K562 (cell line): ENCODE measurements around the gene SIGLEC6. TPM values are rescaled to one million over a fixed set of nuclear protein-coding genes. Genes with fewer than 3 reads are reported as not detected.

ENCODE experiments used
- ATAC-seq: fragments of 200-7000 bp; cut with Tn5 transposase; 3 replicates; pipeline ENCODE4 v1.9.1; 2020; ENCODE audit warnings: moderate library complexity
- BruUV-seq: library from RNA; stranded (reverse); fragments of 400-500 nt; replicated peaks from 2 replicates; lab custom pipeline; 2021; lab: Mats Ljungman, UMichigan
- CTCF ChIA-PET: fragments of 300-600 bp; formaldehyde crosslinking; extraction: SDS; loops from one replicate; lab custom pipeline; 2021; ENCODE audit warnings: low intra/inter-chr PET ratio; lab: Yijun Ruan, JAX
- POLR2A ChIA-PET: fragments of 300-600, 350-650 bp; sonication (Branson Sonifier 250); formaldehyde crosslinking; extraction: SDS; loops from one replicate; lab custom pipeline; 2021; ENCODE audit warnings: antibody characterized with exemption, inconsistent platforms; lab: Yijun Ruan, JAX
- DNase-seq, 4 experiments: peaks; one replicate each; pipeline versions ENCODE4 v3.0.0 to v3.0.0-alpha.2; 2011 to 2018; ENCODE audit warnings: low spot score in 3 of 4, mixed read lengths in 3 of 4; ENCODE audit errors: extremely low read depth in 1 of 4
- FAIRE-seq: peaks from 2 replicates; lab custom pipeline; 2011; peaks lifted over from hg19 to GRCh38; lab: Jason Lieb, UNC
- H2AFZ ChIP-seq: 2 replicates; pipeline ENCODE4 v1.6.0; 2011; ENCODE audit warnings: low read depth, low read length, control low read depth, inconsistent platforms
- H3K27ac ChIP-seq: fragments of 200-600 bp; 3 replicates; pipeline ENCODE4 v1.8.0; 2011; ENCODE audit warnings: low read depth, mild to moderate bottlenecking, control low read depth, inconsistent platforms, low read length, moderate library complexity, mixed read lengths; ENCODE audit errors: extremely low read depth
- H3K27me3 ChIP-seq, 2 experiments: fragments of 300-600 bp in 1 of 2; 2 replicates in 1 of 2; 3 replicates in 1 of 2; pipeline versions ENCODE4 v1.6.0 to v1.8.0; 2011; ENCODE audit warnings: inconsistent platforms in 2 of 2, low read length in 2 of 2, mild to moderate bottlenecking in 1 of 2, mixed read lengths in 1 of 2, moderate library complexity in 1 of 2; ENCODE audit not compliant: control insufficient read depth in 2 of 2, insufficient read depth in 2 of 2
- H3K36me3 ChIP-seq: fragments of 300-600 bp; 3 replicates; pipeline ENCODE4 v1.8.0; 2011; ENCODE audit warnings: mild to moderate bottlenecking, low read length, inconsistent platforms; ENCODE audit not compliant: control insufficient read depth, insufficient read depth
- H3K4me1 ChIP-seq, 2 experiments: fragments of 200-600 bp in 1 of 2; replicated peaks in 1 of 2; 2 replicates in 1 of 2; 3 replicates in 1 of 2; pipeline versions ENCODE4 v1.5.1 to v1.8.0; 2011; ENCODE audit warnings: inconsistent platforms in 2 of 2, low read length in 2 of 2, mild to moderate bottlenecking in 1 of 2, mixed read lengths in 1 of 2, moderate library complexity in 1 of 2; ENCODE audit not compliant: control insufficient read depth in 2 of 2, insufficient read depth in 2 of 2
- H3K4me2 ChIP-seq: 2 replicates; pipeline ENCODE4 v1.6.1; 2011; ENCODE audit warnings: low read length, control low read depth, inconsistent platforms, mixed read lengths; ENCODE audit not compliant: insufficient read depth
- H3K4me3 ChIP-seq: fragments of 200-600 bp; sonication (generic), shearing (Covaris generic); 2 replicates; pipeline ENCODE4 v1.5.1; 2016; ENCODE audit warnings: control low read depth, inconsistent platforms
- H3K79me2 ChIP-seq: fragments of 200-600 bp; 3 replicates; pipeline ENCODE4 v1.8.0; 2011; ENCODE audit warnings: low read length, inconsistent platforms; ENCODE audit not compliant: control insufficient read depth, insufficient read depth
- H3K9ac ChIP-seq, 2 experiments: 2 replicates each; pipeline versions ENCODE4 v1.6.0 to v1.6.1; 2011; ENCODE audit warnings: low read depth in 2 of 2, low read length in 2 of 2, control low read depth in 1 of 2, inconsistent platforms in 1 of 2, mild to moderate bottlenecking in 1 of 2, mixed read lengths in 1 of 2; ENCODE audit not compliant: insufficient read depth in 1 of 2
- H3K9me1 ChIP-seq: one replicate; pipeline ENCODE4 v1.6.0; 2011; ENCODE audit warnings: inconsistent platforms, mild to moderate bottlenecking, low read length, moderate library complexity; ENCODE audit not compliant: control insufficient read depth, insufficient read depth
- H3K9me3 ChIP-seq: replicated peaks from 2 replicates; pipeline ENCODE4 v1.5.1; 2011; ENCODE audit warnings: low read depth, low read length, inconsistent platforms; ENCODE audit not compliant: control insufficient read depth, insufficient read depth
- H4K20me1 ChIP-seq: replicated peaks from 2 replicates; pipeline ENCODE4 v1.6.1; 2011; ENCODE audit warnings: low read length, inconsistent platforms, mixed read lengths; ENCODE audit not compliant: control insufficient read depth, insufficient read depth
- BACH1 ChIP-seq: fragments of 200-800 bp; sonication (Bioruptor generic); IDR thresholded peaks from 2 replicates; pipeline ENCODE4 v1.6.1; 2016; ENCODE audit warnings: missing genetic modification characterization, missing compliant biosample characterization
- CEBPB ChIP-seq: fragments of 450-650 bp; IDR thresholded peaks from 2 replicates; pipeline ENCODE4 v1.6.1; 2016; ENCODE audit warnings: missing genetic modification characterization, missing compliant biosample characterization
- CEBPG ChIP-seq, 3 experiments: fragments of 200-800 bp in 1 of 3; sonication (Bioruptor generic) in 1 of 3; sonication (generic) in 1 of 3; formaldehyde crosslinking in 1 of 3; IDR thresholded peaks in 2 of 3; conservative IDR thresholded peaks in 1 of 3; 2 replicates each; pipeline versions ENCODE4 v1.6.1 to v1.8.0; 2016 to 2022; ENCODE audit warnings: missing compliant biosample characterization in 2 of 3, missing genetic modification characterization in 2 of 3, mild to moderate bottlenecking in 1 of 3, missing genetic modification reagents in 1 of 3
- EHMT2 ChIP-seq: fragments of 450-650 bp; IDR thresholded peaks from 2 replicates; pipeline ENCODE4 v1.6.1; 2018; ENCODE audit warnings: antibody characterized with exemption
- ELF2 ChIP-seq: fragments of 250-450 bp; sonication (Bioruptor Pico); IDR thresholded peaks from 2 replicates; pipeline ENCODE4 v1.5.0; 2021; ENCODE audit warnings: mild to moderate bottlenecking
- FOSL1 ChIP-seq: fragments of 200-800 bp; sonication (Bioruptor generic); conservative IDR thresholded peaks from 2 replicates; pipeline ENCODE4 v1.6.1; 2016; ENCODE audit warnings: missing genetic modification characterization, missing compliant biosample characterization
- ILF3 ChIP-seq: fragments of 450-650 bp; IDR thresholded peaks from 2 replicates; pipeline ENCODE4 v1.6.1; 2018; ENCODE audit warnings: antibody characterized with exemption, mild to moderate bottlenecking, moderate library complexity, borderline replicate concordance
- SMAD4 ChIP-seq: fragments of 250-450 bp; sonication (Bioruptor Pico); conservative IDR thresholded peaks from 2 replicates; pipeline ENCODE4 v1.8.0; 2021; ENCODE audit warnings: inconsistent platforms, mild to moderate bottlenecking, moderate library complexity
- WGBS: fragments of 100-300 bp; shearing (Covaris generic); methylation state at CpG from one replicate; pipeline ENCODE4 v1.1.6; 2016; ENCODE audit warnings: low coverage, mixed read lengths; ENCODE audit not compliant: insufficient coverage; ENCODE audit errors: missing lambda C conversion rate; 5-methylcytosine and 5-hydroxymethylcytosine counted together
- in situ Hi-C: fragments of 300-500 bp; cut with MboI; formaldehyde crosslinking; loops from 4 replicates; pipeline ENCODE4 v1.15.0; 2018; ENCODE audit warnings: inconsistent platforms, mixed read lengths
- intact Hi-C: fragments of 100-400 bp; cut with micrococcal nuclease; formaldehyde crosslinking; loops from 2 replicates; pipeline ENCODE4 v1.14.2; 2022
- polyA plus RNA-seq, 8 experiments: library from polyadenylated mRNA; depleted of rRNA in 4 of 8; stranded (reverse) in 5 of 8; unstranded in 3 of 8; fragments of >200 nt; fragmentation: Nextera tagmentation in 2 of 8; fragmentation: Illumina TruSeq in 1 of 8; extraction: Ambion mirVana in 2 of 8; extraction: Trizol in 1 of 8; gene quantifications; 2 replicates each; pipeline versions ENCODE4 v1.2.1 to v1.2.3, GENCODE V29; 2011 to 2014; ENCODE audit warnings: inconsistent platforms in 1 of 8, missing spikeins in 1 of 8
- total RNA-seq, 7 experiments: library from RNA; depleted of rRNA in 6 of 7; stranded (reverse); fragments of >200 nt in 6 of 7; fragmentation: Illumina TruSeq in 2 of 7; extraction: Trizol in 2 of 7; gene quantifications; 2 replicates each; pipeline versions ENCODE4 v1.2.1 to v1.2.3, GENCODE V29; 2011 to 2021; ENCODE audit warnings: low replicate concordance in 1 of 7
- TF ChIP-seq, protein P1 (sequence below): fragments of 200-800 bp; sonication (Bioruptor generic); IDR thresholded peaks from 2 replicates; pipeline ENCODE4 v1.6.1; 2017; ENCODE audit warnings: missing genetic modification characterization, missing compliant biosample characterization

Gene SIGLEC6
- total and polyA plus RNA-seq, 9 of the 15 experiments (the other 6 are each of a cell fraction or from before 2014, with no cell fraction given): 0.03 to 17.5 (median 0.71) TPM

DNA sequence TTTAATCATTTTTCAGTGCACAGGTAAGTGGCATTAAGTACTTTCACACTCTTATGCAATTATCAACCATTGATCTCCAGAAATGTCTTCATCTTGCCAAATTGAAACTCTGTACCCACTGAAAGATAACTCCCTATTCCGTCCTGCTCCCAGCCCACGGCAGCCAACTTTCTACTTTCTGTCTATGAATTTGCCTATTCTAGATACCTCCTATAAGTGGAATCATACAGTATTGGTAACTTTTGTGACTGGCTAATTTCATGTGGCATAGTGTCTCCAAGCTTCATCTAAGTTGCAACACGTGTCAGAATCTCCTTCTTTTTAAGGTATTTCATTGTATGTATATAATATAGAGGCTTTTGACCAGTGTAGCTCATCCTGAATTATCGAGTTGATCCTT lies 58.9 kb downstream of the SIGLEC6 start:
- Histone ChIP-seq H3K27ac (no peak overlapping the region), H3K4me2 (no peak overlapping the region)
- no peak for ATAC-seq
- TF ChIP-seq, protein P1, sequence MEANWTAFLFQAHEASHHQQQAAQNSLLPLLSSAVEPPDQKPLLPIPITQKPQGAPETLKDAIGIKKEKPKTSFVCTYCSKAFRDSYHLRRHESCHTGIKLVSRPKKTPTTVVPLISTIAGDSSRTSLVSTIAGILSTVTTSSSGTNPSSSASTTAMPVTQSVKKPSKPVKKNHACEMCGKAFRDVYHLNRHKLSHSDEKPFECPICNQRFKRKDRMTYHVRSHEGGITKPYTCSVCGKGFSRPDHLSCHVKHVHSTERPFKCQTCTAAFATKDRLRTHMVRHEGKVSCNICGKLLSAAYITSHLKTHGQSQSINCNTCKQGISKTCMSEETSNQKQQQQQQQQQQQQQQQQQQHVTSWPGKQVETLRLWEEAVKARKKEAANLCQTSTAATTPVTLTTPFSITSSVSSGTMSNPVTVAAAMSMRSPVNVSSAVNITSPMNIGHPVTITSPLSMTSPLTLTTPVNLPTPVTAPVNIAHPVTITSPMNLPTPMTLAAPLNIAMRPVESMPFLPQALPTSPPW (CRISPR knock-in tag): 0 out of 2 replicates have a peak, but pooled peaks have one; percentile 16
- TF ChIP-seq EHMT2 (no peak), ILF3 (no peak), SMAD4 (0 out of 2 replicates have a peak, but pooled peaks have one; percentile 7), ELF2 (CRISPR knock-in tag) (no peak), FOSL1 (tag) (0 out of 2 replicates have a peak, but pooled peaks have one; percentile 15), CEBPB (tag) (peak; percentile 58; the same call in 1 of the 2 replicates), CEBPG (CRISPR knock-in tag; IDR thresholded peaks at IDR 0.05) (no peak), CEBPG (tag; conservative IDR thresholded peaks at IDR 0.05 in 1 of 2, IDR thresholded peaks at IDR 0.05 in 1 of 2) (0 out of 4 replicates have a peak, but pooled peaks of 1 of the 2 experiments have one; percentile 31), BACH1 (tag) (peak; percentile 45; the same call in 1 of the 2 replicates)
- TF ChIP-seq, all 486 proteins: peak for 6
- in situ Hi-C loops (loop anchor here (10.0 kb wide), 2 partner anchors 92 to 182 kb away; no protein-coding TSS in a partner anchor), intact Hi-C loops (loop anchor here (1.0 to 5.0 kb wide), 5 partner anchors 42 to 184 kb away; no protein-coding TSS in a partner anchor)
- Histone ChIP-seq H3K9me3 (peaks cover 2% of the 10 kb centered on the region; the same call in 1 of the 2 replicates), H3K27me3 (no peaks in the 10 kb centered on the region), H3K4me1 (peaks cover 17 to 33% of the 10 kb centered on the region in 2 experiments), H4K20me1 (no peaks in the 10 kb centered on the region), H3K36me3 (peaks cover 28% of the 10 kb centered on the region), H3K9ac (no peak overlapping the region), H2AFZ (0 out of 2 replicates have a peak overlapping the region, but pooled peaks have one; percentile 11), H3K79me2 (peaks cover 54% of the 10 kb centered on the region), H3K9me1 (no peaks in the 10 kb centered on the region), H3K4me3 (no peak overlapping the region)
- no TSS peak for BruUV-seq
- WGBS: 17% methylated on average over 4 of the region's 4 CpGs
- POLR2A ChIA-PET: interaction anchor here (0.6 to 1.7 kb wide), 3 partner anchors 11 to 13 kb away, joined by 3 to 5 read pairs (median 3); no protein-coding TSS in a partner anchor
- no peak for DNase-seq
- CTCF ChIA-PET: interaction anchor here (0.5 to 1.9 kb wide), 5 partner anchors 96 to 304 kb away, joined by 3 to 12 read pairs (median 4); no protein-coding TSS in a partner anchor
- no peak for FAIRE-seq
